Progenitor cell of endocrine pancreas (in vitro differentiated cells): ENCODE measurements around the gene TOLLIP. TPM values are rescaled to one million over a fixed set of nuclear protein-coding genes. Genes with fewer than 3 reads are reported as not detected.
"Not testable (repeated sequence)": the region's sequence is repeated elsewhere in the genome, so short reads cannot be mapped to it uniquely, and the experiment has no call there.

Experiments used
- DNase-seq: peaks from one replicate; pipeline ENCODE4 v3.0.0; 2021; ENCODE audit warnings: low spot score; ENCODE audit not compliant: unreplicated experiment
- H3K27ac Mint-ChIP-seq: 2 replicates; pipeline ENCODE4 v1.8.0; 2021; ENCODE audit warnings: mild to moderate bottlenecking, moderate library complexity, mixed read lengths
- H3K27me3 Mint-ChIP-seq: 2 replicates; pipeline ENCODE4 v1.8.0; 2021; ENCODE audit warnings: mixed read lengths
- H3K36me3 Mint-ChIP-seq: 2 replicates; pipeline ENCODE4 v1.8.0; 2022; ENCODE audit warnings: mixed read lengths; ENCODE audit not compliant: insufficient read depth
- H3K4me1 Mint-ChIP-seq: 2 replicates; pipeline ENCODE4 v1.8.0; 2021; ENCODE audit warnings: low read depth, mixed read lengths
- H3K4me3 Mint-ChIP-seq: 2 replicates; pipeline ENCODE4 v1.8.0; 2021; ENCODE audit warnings: low read depth, mild to moderate bottlenecking, moderate library complexity, mixed read lengths
- H3K9me3 Mint-ChIP-seq: 2 replicates; pipeline ENCODE4 v1.8.0; 2021; ENCODE audit warnings: low read depth, mixed read lengths
- total RNA-seq: library from RNA; stranded (reverse); gene quantifications from 2 replicates; pipeline ENCODE4 v1.2.1, GENCODE V29; 2021
- TF ChIP-seq, protein P1 (sequence below): fragments of 200-600 bp; sonication (generic); IDR thresholded peaks from one replicate; pipeline ENCODE4 v1.5.0; 2021; ENCODE audit warnings: antibody characterized with exemption, mild to moderate bottlenecking; ENCODE audit not compliant: unreplicated experiment

TOLLIP gene
- total RNA-seq, 1 donor from 2014 or later: 44.4 TPM

DNA sequence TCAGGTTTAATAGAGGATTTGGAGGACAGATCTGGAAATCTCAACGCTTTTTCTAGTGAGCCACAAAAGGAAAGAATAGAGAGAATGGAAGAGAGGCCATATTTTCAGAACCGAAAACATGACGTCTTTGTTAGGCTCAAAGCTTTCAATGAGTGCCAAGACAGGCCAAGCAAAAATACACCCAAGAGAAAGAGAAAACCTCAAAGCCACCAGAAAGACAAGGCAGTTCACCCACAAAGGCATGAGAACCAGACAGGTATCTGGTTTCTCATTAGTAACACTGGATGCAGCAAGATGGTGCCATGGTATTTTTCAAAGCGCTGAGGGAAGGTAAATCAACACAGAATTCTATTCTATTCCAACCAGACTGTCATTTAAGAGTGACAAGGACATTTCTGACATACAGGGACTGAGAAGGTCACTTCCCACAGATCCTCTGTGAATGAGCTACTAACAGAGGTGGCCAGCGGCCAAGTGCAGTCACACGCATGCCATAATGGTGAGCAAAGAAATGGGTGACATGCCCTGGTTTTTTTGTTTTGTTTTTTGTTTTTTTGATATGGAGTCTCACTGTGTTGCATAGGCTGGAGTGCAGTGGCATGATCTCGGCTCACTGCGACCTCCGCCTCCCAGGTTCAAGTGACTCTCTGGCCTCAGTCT, 41.9 kb downstream of the TOLLIP start:
- DNase-seq: no peak
- Mint-ChIP-seq H3K36me3 (peaks cover 3% of the 10 kb centered on the region), H3K27me3 (no peaks in the 10 kb centered on the region), H3K4me1 (peaks cover 2% of the 10 kb centered on the region), H3K27ac (no peak overlapping the region), H3K4me3 (no peak overlapping the region), H3K9me3 (peaks cover 8% of the 10 kb centered on the region)
- TF ChIP-seq, protein P1, sequence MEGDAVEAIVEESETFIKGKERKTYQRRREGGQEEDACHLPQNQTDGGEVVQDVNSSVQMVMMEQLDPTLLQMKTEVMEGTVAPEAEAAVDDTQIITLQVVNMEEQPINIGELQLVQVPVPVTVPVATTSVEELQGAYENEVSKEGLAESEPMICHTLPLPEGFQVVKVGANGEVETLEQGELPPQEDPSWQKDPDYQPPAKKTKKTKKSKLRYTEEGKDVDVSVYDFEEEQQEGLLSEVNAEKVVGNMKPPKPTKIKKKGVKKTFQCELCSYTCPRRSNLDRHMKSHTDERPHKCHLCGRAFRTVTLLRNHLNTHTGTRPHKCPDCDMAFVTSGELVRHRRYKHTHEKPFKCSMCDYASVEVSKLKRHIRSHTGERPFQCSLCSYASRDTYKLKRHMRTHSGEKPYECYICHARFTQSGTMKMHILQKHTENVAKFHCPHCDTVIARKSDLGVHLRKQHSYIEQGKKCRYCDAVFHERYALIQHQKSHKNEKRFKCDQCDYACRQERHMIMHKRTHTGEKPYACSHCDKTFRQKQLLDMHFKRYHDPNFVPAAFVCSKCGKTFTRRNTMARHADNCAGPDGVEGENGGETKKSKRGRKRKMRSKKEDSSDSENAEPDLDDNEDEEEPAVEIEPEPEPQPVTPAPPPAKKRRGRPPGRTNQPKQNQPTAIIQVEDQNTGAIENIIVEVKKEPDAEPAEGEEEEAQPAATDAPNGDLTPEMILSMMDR: no peak

DNA sequence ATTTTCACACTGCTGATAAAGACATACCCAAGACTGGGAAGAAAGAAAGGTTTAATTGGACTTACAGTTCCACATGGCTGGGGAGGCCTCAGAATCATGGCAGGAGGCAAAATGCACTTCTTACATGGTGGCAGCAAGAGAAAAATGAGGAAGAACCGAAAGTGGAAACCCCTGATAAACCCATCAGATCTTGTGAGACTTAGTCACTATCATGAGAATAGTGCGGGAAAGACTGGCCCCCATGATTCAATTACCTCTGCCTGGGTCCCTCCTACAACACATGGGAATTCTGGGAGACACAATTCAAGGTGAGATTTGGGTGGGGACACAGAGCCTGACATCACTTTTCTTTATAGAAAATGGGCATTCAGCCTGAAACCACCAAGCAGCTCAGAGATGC, 42.5 kb downstream of the TOLLIP start:
- H3K4me3 Mint-ChIP-seq, DNase-seq, H3K4me1 Mint-ChIP-seq, H3K36me3 Mint-ChIP-seq, H3K9me3 Mint-ChIP-seq, H3K27ac Mint-ChIP-seq, H3K27me3 Mint-ChIP-seq: not testable (repeated sequence)

DNA sequence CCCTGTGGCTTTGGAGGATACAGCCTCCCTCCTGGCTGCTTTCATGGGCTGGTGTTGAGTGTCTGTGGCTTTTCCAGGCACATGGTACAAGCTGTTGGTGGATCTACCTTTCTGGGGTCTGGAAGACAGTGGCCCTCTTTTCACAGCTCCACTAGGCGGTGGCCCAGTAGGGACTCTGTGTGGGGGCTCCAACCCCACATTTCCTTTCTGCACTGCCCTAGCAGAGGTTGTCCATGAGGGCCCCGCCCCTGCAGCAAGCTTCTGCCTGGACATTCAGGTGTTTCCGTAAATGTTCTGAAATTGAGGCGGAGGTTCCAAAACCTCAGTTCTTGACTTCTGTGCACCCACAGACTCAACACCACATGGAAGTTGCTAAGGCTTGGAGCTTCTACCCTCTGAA, 44.0 kb downstream of the TOLLIP start:
- not testable (repeated sequence) for H3K4me1 Mint-ChIP-seq, DNase-seq, H3K27ac Mint-ChIP-seq, H3K36me3 Mint-ChIP-seq, H3K9me3 Mint-ChIP-seq, H3K27me3 Mint-ChIP-seq, H3K4me3 Mint-ChIP-seq

DNA sequence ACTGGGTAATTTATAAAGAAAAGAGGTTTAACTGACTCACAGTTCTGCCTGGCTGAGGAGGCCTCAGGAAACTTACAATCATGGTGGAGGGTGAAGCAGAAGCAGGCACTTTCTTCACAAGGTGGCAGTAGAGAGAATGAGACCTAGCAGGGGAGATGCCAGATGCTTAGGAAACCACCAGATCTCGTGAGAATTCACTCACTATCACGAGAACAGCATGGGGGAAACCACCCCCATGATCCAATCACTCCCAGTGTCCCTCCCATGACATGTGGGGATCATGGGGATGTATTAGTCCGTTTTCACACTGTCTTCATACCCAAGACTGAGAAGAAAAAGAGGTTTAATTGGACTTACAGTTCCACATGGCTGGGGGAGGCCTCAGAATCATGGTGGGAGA, 45.0 kb downstream of the TOLLIP start:
- H3K4me1 Mint-ChIP-seq, H3K27me3 Mint-ChIP-seq, H3K9me3 Mint-ChIP-seq, DNase-seq, H3K36me3 Mint-ChIP-seq, H3K4me3 Mint-ChIP-seq: not testable (repeated sequence)
- TF ChIP-seq, protein P1: peak; percentile 44
- peak overlapping the region; percentile 51 for H3K27ac Mint-ChIP-seq

DNA sequence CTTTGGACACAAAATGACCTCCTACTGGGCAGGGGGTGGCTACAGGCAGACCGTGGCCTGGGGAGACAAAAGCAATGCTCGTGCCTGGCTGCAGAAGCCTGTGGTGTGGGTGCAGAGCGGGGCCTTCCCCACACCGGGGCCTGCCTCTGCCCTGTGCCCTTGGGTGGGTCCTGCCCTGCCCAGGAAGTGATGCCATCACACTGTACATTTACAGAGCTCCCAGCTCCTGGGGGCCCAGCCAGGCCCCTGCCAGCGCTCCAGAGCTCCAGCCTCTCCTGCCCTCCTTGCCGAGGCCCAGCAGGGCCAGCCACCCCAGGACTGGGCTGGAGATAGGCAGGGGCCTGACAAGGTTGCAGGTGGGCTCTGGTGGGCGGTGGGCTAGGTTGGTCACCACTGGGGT, 46.4 kb downstream of the TOLLIP start:
- H3K36me3 Mint-ChIP-seq: peaks cover 3% of the 10 kb centered on the region
- H3K27me3 Mint-ChIP-seq: no peaks in the 10 kb centered on the region
- H3K4me3 Mint-ChIP-seq: peak overlapping the region; percentile 59
- TF ChIP-seq, protein P1: no peak
- H3K9me3 Mint-ChIP-seq: peaks cover 8% of the 10 kb centered on the region
- H3K4me1 Mint-ChIP-seq: peaks cover 3% of the 10 kb centered on the region
- no peak overlapping the region for H3K27ac Mint-ChIP-seq
- DNase-seq: no peak

DNA sequence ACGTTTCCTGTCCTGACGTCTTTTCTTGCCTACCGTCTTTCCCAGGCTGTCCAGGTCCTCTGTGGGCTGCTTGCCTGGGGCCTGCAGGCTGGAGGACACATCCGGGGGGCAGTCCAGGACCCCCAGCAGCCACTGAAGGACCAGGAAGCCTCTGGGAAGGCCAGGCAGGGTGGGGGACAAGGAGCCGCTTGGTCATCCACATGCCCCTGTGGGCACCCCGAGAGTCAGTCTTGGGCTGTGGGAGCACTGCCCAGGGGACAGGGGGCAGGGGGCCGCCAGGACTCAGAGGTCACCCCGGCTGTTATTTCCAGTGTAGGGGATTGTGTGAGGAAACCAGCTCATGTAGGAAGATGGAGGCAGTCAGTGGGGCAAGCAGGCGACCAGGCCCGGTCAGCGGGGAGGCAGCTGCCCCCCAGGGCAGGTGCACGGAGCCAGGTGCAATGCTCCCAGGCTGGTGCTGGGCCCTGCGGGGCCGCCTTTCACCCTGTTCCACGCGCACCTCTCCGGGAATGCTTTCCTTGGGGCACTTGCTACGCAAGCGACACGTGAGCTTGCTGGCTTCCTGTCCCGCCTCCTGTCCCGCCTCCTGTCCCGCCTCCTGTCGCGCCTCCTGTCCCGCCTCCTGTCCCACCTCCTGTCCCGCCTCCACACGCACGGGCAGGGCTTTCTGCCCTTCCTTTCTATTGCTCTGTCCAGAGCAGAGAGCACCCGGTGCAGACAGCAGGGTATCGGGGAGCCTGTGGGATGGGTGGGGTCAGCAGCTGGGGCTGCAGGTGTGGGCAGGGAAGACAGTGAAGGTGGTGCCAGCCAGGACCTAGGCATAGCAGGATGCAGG, 47.0 kb downstream of the TOLLIP start:
- H3K27ac Mint-ChIP-seq: peak overlapping the region; percentile 64
- H3K4me1 Mint-ChIP-seq: peaks cover 3% of the 10 kb centered on the region
- no peaks in the 10 kb centered on the region for H3K27me3 Mint-ChIP-seq
- peaks cover 3% of the 10 kb centered on the region for H3K36me3 Mint-ChIP-seq
- peaks cover 8% of the 10 kb centered on the region for H3K9me3 Mint-ChIP-seq
- DNase-seq: peak; percentile 47
- TF ChIP-seq, protein P1: no peak
- peak overlapping the region; percentile 59 for H3K4me3 Mint-ChIP-seq
